ENCODE measurements around the gene TBC1D7. TPM values are rescaled to one million over a fixed set of nuclear protein-coding genes. Genes with fewer than 3 reads are reported as not detected.

The TBC1D7 gene
- total and polyA plus RNA-seq, 2 of the 4 experiments (the other 2 are of a cell fraction) = 14.3 to 22.6 TPM

DNA sequence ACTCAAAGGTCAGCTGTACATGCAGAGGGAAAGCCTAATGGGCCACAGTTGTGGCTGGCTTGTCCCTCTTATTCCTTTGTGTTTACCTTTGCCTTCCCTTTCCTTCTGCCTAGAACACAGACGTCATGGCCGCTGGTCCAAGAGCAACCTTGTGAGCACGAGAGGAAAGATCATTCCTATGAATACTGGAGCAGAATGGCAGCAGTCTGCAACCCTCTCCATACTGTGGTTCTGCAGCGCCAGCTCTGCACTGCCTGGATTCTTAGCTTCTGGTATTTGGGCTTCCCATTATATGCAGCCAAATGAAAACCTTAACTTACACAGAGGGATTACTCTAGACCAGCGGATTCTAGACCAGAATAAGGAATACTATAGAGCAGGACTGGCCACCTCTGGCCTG lies 12.4 kb downstream of the TBC1D7 start:
- Histone ChIP-seq H2BK20ac (ENCODE audit: low read depth, low read length) (no peak overlapping the region), H4K91ac (ENCODE audit: insufficient read depth, low read depth, low read length) (no peak overlapping the region), H2AFZ (replicated peaks; ENCODE audit: low read length, poor library complexity) (no peak overlapping the region), H3K9me3 (ENCODE audit: control insufficient read depth, insufficient read depth, low read length) (no peaks in the 10 kb centered on the region), H2BK15ac (ENCODE audit: low read depth, low read length) (no peak overlapping the region), H3K27ac (ENCODE audit: insufficient read depth, low read length) (no peak overlapping the region), H3K56ac (ENCODE audit: extremely low read depth, insufficient read depth, low read length) (no peak overlapping the region), H4K8ac (ENCODE audit: low read depth in 2 of 2, low read length in 2 of 2) (no peak overlapping the region), H4K5ac (ENCODE audit: low read depth, low read length) (no peak overlapping the region), H2BK120ac (ENCODE audit: low read depth, low read length) (no peak overlapping the region), H3K4ac (ENCODE audit: low read depth, low read length) (no peak overlapping the region), H2AK9ac (replicated peaks; ENCODE audit: low read depth, low read length, poor library complexity) (no peak overlapping the region), H3K4me2 (ENCODE audit: low read depth, low read length) (no peak overlapping the region), H3K23ac (ENCODE audit: low read depth, low read length) (no peak overlapping the region), H4K20me1 (ENCODE audit: insufficient read depth, low read length) (no peaks in the 10 kb centered on the region), H2BK5ac (ENCODE audit: low read depth, low read length, poor library complexity, severe bottlenecking) (no peak overlapping the region), H3K9ac (ENCODE audit: low read depth, low read length) (no peak overlapping the region), H3K79me1 (ENCODE audit: low read depth in 1 of 2, low read length in 2 of 2) (no peaks in the 10 kb centered on the region; a peak in 1 of 4 replicates), H3K27me3 (ENCODE audit: control insufficient read depth, insufficient read depth, low read length) (no peaks in the 10 kb centered on the region), H3K4me1 (ENCODE audit: control insufficient read depth, insufficient read depth, low read length) (no peaks in the 10 kb centered on the region), H3K14ac (replicated peaks; ENCODE audit: low read depth, low read length) (no peak overlapping the region), H3K4me3 (ENCODE audit: insufficient read depth, low read depth, low read length) (no peak overlapping the region), H3K18ac (ENCODE audit: low read depth, low read length) (no peak overlapping the region), H3K9me1 (ENCODE audit: insufficient read depth, low read length) (peaks cover 2% of the 10 kb centered on the region), H3K36me3 (ENCODE audit: control insufficient read depth, insufficient read depth, low read length) (peaks cover 37% of the 10 kb centered on the region), H2AK5ac (ENCODE audit: low read depth, low read length) (no peak overlapping the region)
- WGBS, 2 experiments (ENCODE audit: extremely low coverage in 2 of 2, insufficient read length in 1 of 2) = no CpG with 5 or more reads among the region's 5 CpGs
- dilution Hi-C loops (cut with HindIII; ENCODE audit: low sequenced_read_pairs, unreplicated experiment) = no loop called here
- in situ Hi-C loops (cut with MboI; ENCODE audit: low sequenced_read_pairs) = no loop called here
- intact Hi-C loops (cut with micrococcal nuclease) = no loop called here
- POLR2A ChIA-PET (ENCODE audit: unreplicated experiment) = no interaction called here
- ATAC-seq (ENCODE audit: low read depth) (no peak), DNase-seq (no peak)
- no peak for TF ChIP-seq RAD21 (IDR thresholded peaks at IDR 0.05; ENCODE audit: low read length)
- TF ChIP-seq CHD1 (IDR thresholded peaks at IDR 0.05; ENCODE audit: low read depth, low read length) = no peak
- TF ChIP-seq BHLHE40 (IDR thresholded peaks at IDR 0.05; ENCODE audit: low read depth, low read length) = no peak
- no peak for TF ChIP-seq FOS (IDR thresholded peaks at IDR 0.05; ENCODE audit: low read depth, low read length)
- TF ChIP-seq, protein P1, sequence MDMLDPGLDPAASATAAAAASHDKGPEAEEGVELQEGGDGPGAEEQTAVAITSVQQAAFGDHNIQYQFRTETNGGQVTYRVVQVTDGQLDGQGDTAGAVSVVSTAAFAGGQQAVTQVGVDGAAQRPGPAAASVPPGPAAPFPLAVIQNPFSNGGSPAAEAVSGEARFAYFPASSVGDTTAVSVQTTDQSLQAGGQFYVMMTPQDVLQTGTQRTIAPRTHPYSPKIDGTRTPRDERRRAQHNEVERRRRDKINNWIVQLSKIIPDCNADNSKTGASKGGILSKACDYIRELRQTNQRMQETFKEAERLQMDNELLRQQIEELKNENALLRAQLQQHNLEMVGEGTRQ (IDR thresholded peaks at IDR 0.05; ENCODE audit: low read depth, low read length) = no peak
- TF ChIP-seq CEBPB (IDR thresholded peaks at IDR 0.05; ENCODE audit: low read depth, low read length) = no peak
- no peak for TF ChIP-seq RCOR1 (IDR thresholded peaks at IDR 0.05; ENCODE audit: insufficient replicate concordance, low read length)
- TF ChIP-seq MAZ (IDR thresholded peaks at IDR 0.05; ENCODE audit: borderline replicate concordance, low read depth, low read length) = no peak
- no peak for TF ChIP-seq SMC3 (IDR thresholded peaks at IDR 0.05; ENCODE audit: low read depth, low read length)
- no peak for TF ChIP-seq RFX5 (IDR thresholded peaks at IDR 0.05; ENCODE audit: low read depth, low read length)
- CTCF ChIA-PET = no interaction called here
- BruUV-seq (replicated peaks) = no TSS peak
